IgD-negative memory B cell (primary cell): ENCODE measurements around the gene MYRFL. TPM values are rescaled to one million over a fixed set of nuclear protein-coding genes. Genes with fewer than 3 reads are reported as not detected.
"Not testable (repeated sequence)": the region's sequence is repeated elsewhere in the genome, so short reads cannot be mapped to it uniquely, and the experiment has no call there.

Experiments used
- H3K27ac Mint-ChIP-seq, 3 donors: one replicate each; pipeline ENCODE4 v1.8.0; 2020 to 2022; ENCODE audit warnings: mild to moderate bottlenecking in 3 of 3, mixed read lengths in 3 of 3, moderate library complexity in 1 of 3
- H3K27me3 Mint-ChIP-seq: one replicate; pipeline ENCODE4 v1.8.0; 2021; ENCODE audit warnings: mixed read lengths
- H3K36me3 Mint-ChIP-seq: one replicate; pipeline ENCODE4 v1.8.0; 2020; ENCODE audit warnings: mild to moderate bottlenecking, mixed read lengths
- H3K4me1 Mint-ChIP-seq, 3 donors: one replicate each; pipeline ENCODE4 v1.8.0; 2020 to 2022; ENCODE audit warnings: mixed read lengths in 3 of 3, mild to moderate bottlenecking in 1 of 3
- H3K4me3 Mint-ChIP-seq, 4 donors: one replicate each; pipeline ENCODE4 v1.8.0; 2020 to 2022; ENCODE audit warnings: mild to moderate bottlenecking in 4 of 4, mixed read lengths in 4 of 4, moderate library complexity in 3 of 4
- H3K9me3 Mint-ChIP-seq, 3 donors: one replicate each; pipeline ENCODE4 v1.8.0; 2020 to 2021; ENCODE audit warnings: mixed read lengths in 3 of 3, mild to moderate bottlenecking in 1 of 3
- polyA plus RNA-seq: library from polyadenylated mRNA; unstranded; fragments of 300-500 nt; fragmentation: Illumina TruSeq; gene quantifications from one replicate; pipeline ENCODE4 v1.2.3, GENCODE V29; 2021

The MYRFL gene
- polyA plus RNA-seq, 1 donor from 2014 or later: not detected

DNA sequence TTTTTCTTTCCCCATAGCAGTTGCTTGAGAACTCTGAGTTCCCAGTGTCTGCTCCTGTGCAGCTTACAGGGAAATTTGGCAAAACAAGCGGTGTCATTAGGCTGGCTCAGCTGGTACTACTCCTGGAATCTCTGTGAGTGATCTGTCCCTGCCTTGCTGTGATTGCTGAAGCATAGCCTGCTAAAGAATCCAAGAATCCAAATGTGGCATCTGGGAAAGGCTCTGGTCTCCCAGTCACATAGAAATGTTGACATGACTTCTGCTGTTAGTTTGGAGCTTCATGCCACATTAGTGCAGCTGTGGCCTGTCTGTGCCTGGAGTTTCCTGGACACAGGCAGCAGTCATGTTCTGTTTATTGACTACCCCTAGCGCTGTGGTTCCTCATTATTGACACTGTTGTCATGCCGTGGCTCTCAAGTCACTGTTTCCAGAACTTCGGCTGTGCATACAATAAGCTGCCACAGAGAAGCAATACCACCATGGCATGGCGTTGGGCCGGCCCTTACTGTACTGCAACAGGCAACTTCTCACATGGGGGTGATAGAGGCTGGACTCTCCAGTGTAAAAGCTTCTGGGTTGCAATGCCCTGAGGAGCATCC is 166.8 kb downstream of the MYRFL start:
- no peaks in the 10 kb centered on the region for H3K4me1 Mint-ChIP-seq
- H3K27me3 Mint-ChIP-seq: peaks cover 6% of the 10 kb centered on the region
- no peak overlapping the region for H3K4me3 Mint-ChIP-seq
- no peaks in the 10 kb centered on the region for H3K36me3 Mint-ChIP-seq
- no peak overlapping the region for H3K27ac Mint-ChIP-seq
- H3K9me3 Mint-ChIP-seq: peaks cover 0 to 6% (median 6%) of the 10 kb centered on the region in 3 donors

GRCh38 chr12:69993433-69993832 is 168.4 kb downstream of the MYRFL start:
- no peak overlapping the region for H3K4me3 Mint-ChIP-seq

GRCh38 chr12:69994086-69994485 is 169.1 kb downstream of the MYRFL start:
- not testable (repeated sequence) for H3K27me3 Mint-ChIP-seq, H3K9me3 Mint-ChIP-seq, H3K27ac Mint-ChIP-seq

More at GRCh38 chr12:69993433-69993832, 168.4 kb downstream of the MYRFL start:
- H3K36me3 Mint-ChIP-seq: no peaks in the 10 kb centered on the region
- H3K4me1 Mint-ChIP-seq: peaks cover 0 to 2% (median 0%) of the 10 kb centered on the region in 3 donors
- H3K27ac Mint-ChIP-seq: no peak overlapping the region
- peaks cover 0 to 6% (median 6%) of the 10 kb centered on the region in 3 donors for H3K9me3 Mint-ChIP-seq
- H3K27me3 Mint-ChIP-seq: peaks cover 6% of the 10 kb centered on the region

GRCh38 chr12:69994724-69995173 is 169.7 kb downstream of the MYRFL start:
- Mint-ChIP-seq H3K36me3 (no peaks in the 10 kb centered on the region), H3K9me3 (peaks cover 0 to 6% (median 6%) of the 10 kb centered on the region in 3 donors), H3K4me3 (no peak overlapping the region), H3K27me3 (peaks cover 6% of the 10 kb centered on the region), H3K4me1 (peaks cover 0 to 2% (median 0%) of the 10 kb centered on the region in 3 donors), H3K27ac (no peak overlapping the region)

More at GRCh38 chr12:69994086-69994485, 169.1 kb downstream of the MYRFL start:
- not testable (repeated sequence) for H3K4me3 Mint-ChIP-seq, H3K36me3 Mint-ChIP-seq, H3K4me1 Mint-ChIP-seq

DNA sequence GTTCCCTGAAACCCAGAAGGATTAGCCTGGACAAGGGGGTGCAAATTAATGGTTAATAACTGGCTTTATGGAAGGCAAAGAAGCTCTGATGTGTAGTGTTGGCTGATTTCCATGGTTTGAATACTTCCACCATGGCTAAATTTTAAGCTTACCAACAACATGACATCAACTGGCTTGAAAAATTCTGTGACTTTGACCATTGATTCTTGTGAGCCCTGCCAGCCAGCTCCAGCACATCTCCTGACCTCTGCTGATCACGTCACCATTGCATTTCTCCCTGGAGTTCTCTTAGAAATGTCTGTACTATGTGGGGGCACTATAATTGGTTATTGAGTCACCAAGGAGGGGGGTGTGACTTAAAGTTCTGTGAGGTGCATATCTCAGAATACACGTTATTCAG is 171.2 kb downstream of the MYRFL start:
- Mint-ChIP-seq H3K36me3 (no peaks in the 10 kb centered on the region), H3K4me1 (peaks cover 0 to 2% (median 0%) of the 10 kb centered on the region in 3 donors), H3K27me3 (peaks cover 1% of the 10 kb centered on the region), H3K9me3 (peaks cover 0 to 6% (median 6%) of the 10 kb centered on the region in 3 donors), H3K27ac (no peak overlapping the region), H3K4me3 (no peak overlapping the region)

GRCh38 chr12:69996722-69997121 is 171.7 kb downstream of the MYRFL start:
- H3K36me3 Mint-ChIP-seq: no peaks in the 10 kb centered on the region
- peaks cover 0 to 2% (median 0%) of the 10 kb centered on the region in 3 donors for H3K4me1 Mint-ChIP-seq
- peaks cover 1% of the 10 kb centered on the region for H3K27me3 Mint-ChIP-seq
- H3K4me3 Mint-ChIP-seq: no peak overlapping the region
- peaks cover 0 to 6% (median 6%) of the 10 kb centered on the region in 3 donors for H3K9me3 Mint-ChIP-seq
- no peak overlapping the region for H3K27ac Mint-ChIP-seq

- Mint-ChIP-seq H3K27me3 (peaks cover 1% of the 10 kb centered on the region), H3K27ac (no peak overlapping the region), H3K4me1 (peaks cover 0 to 2% (median 0%) of the 10 kb centered on the region in 3 donors), H3K36me3 (no peaks in the 10 kb centered on the region), H3K4me3 (no peak overlapping the region), H3K9me3 (peaks cover 0 to 6% (median 5%) of the 10 kb centered on the region in 3 donors)
Measured at GRCh38 chr12:69998011-69998410, 173.0 kb downstream of the MYRFL start.

DNA sequence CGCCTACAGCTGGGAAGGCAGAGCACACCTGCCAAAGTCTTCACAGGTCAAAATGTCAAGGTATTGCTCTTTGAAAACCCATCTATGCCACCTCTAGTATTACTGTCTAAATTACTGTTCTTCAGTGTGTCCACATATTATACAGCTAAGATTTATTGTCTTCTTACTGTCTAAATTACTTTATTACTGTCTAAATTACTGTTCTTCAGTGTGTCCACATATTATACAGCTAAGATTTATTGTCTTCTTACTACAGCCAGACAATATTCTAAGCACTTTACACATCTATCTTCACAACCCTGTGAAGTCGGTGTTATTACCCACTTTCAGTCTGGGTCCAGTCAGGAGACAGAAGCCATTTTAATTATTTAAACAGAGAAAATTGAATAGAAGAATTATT is 173.9 kb downstream of the MYRFL start:
- Mint-ChIP-seq H3K4me3 (no peak overlapping the region), H3K4me1 (peaks cover 0 to 2% (median 0%) of the 10 kb centered on the region in 3 donors), H3K9me3 (no peaks in the 10 kb centered on the region), H3K36me3 (no peaks in the 10 kb centered on the region), H3K27ac (no peak overlapping the region), H3K27me3 (no peaks in the 10 kb centered on the region)

- H3K4me3 Mint-ChIP-seq: peak overlapping the region in 1 of 4 donors; percentile 24
- H3K9me3 Mint-ChIP-seq: no peaks in the 10 kb centered on the region
- H3K36me3 Mint-ChIP-seq: no peaks in the 10 kb centered on the region
- peaks cover 0 to 2% (median 0%) of the 10 kb centered on the region in 3 donors for H3K4me1 Mint-ChIP-seq
- no peak overlapping the region for H3K27ac Mint-ChIP-seq
- no peaks in the 10 kb centered on the region for H3K27me3 Mint-ChIP-seq
Measured at GRCh38 chr12:69999561-69999960, 174.5 kb downstream of the MYRFL start.

DNA sequence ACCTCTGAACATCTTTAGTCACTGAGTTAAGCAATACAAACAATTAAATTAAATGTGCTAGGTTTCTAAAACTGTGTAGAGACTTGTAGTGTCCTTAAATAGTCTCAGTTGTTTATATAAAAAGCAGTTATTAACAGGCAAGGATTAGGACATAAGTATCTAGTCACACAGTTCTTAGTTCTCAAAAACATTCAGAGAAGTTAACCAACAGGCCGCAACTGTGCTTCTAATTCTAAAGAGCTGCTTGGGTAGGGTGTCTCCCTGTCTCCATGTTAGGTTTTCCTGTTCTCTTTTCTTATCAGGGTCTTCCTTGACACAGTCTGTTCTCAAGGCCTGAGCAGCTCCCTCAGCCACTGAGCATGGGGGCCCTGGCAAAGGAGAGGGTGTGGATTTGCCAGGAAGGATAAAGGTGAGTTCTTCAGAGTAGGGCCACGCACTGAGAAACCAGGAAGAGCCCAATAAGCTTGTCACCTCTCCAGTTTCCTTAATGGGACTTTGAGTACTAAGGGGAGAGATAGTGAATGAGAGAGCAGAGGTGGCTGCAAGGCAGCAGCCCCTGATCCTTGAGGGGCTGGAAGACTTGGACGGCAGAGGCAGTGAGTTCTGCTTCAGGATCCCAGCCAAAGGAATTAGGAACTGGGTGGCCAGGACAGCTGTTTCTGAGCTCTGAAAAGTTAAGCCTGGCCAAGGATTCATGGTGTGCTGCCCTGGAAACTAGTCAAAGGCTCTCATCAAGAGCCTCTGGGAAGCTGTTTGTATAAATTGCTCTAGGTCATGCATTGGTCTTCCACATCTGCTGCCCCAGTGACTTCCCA is 177.3 kb downstream of the MYRFL start:
- H3K4me1 Mint-ChIP-seq: peaks cover 0 to 2% (median 0%) of the 10 kb centered on the region in 3 donors

GRCh38 chr12:70002912-70003255 is 177.9 kb downstream of the MYRFL start:
- Mint-ChIP-seq H3K27ac (no peak overlapping the region), H3K9me3 (peaks cover 0 to 3% (median 2%) of the 10 kb centered on the region in 3 donors), H3K36me3 (peaks cover under 1% of the 10 kb centered on the region), H3K4me3 (no peak overlapping the region), H3K27me3 (no peaks in the 10 kb centered on the region), H3K4me1 (no peaks in the 10 kb centered on the region)

More for the DNA sequence above, 177.3 kb downstream of the MYRFL start:
- no peaks in the 10 kb centered on the region for H3K36me3 Mint-ChIP-seq
- H3K27ac Mint-ChIP-seq: peak overlapping the region in 1 of 3 donors; percentile 59
- no peaks in the 10 kb centered on the region for H3K27me3 Mint-ChIP-seq
- no peak overlapping the region for H3K4me3 Mint-ChIP-seq
- H3K9me3 Mint-ChIP-seq: peaks cover 0 to 3% (median 0%) of the 10 kb centered on the region in 3 donors

DNA sequence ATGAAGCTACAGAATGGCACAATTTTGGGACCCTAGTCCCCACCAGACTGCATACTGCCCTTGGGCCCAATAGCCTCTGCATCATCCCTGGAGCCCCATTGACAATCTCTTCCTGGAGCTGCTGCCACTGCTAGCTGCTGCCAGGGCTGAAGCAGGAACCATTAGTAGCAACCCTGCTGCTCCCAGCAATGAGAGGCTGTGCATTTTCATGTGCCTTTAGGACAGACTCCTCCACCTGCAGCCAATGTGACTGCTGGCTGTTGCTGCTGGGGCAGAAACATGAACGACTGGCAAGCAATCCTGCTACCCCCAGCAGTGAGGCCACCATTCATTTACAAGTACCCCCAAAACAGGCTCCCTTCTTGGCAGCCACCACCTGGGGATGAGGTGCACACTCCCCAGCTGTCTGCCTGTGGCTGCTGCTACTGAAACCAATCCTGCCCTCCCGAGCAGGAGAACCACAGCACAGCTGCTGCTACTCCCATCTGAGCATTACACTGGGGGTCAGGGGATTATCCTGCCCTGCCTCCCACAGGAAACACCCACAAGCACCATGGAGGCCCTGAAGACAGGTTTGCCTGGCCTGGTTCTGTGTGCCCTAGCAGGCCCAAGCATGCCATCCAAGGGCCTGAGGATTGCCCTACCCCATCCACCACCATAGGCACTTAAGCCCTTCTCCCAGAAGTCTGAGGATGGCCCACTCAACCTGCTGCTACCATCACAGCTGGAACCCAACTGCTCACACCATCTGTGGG is 181.0 kb downstream of the MYRFL start:
- H3K4me1 Mint-ChIP-seq: no peaks in the 10 kb centered on the region
- no peak overlapping the region for H3K27ac Mint-ChIP-seq
- peaks cover 1% of the 10 kb centered on the region for H3K36me3 Mint-ChIP-seq
- H3K9me3 Mint-ChIP-seq: peaks cover 8 to 24% (median 16%) of the 10 kb centered on the region in 3 donors
- H3K4me3 Mint-ChIP-seq: no peak overlapping the region
- H3K27me3 Mint-ChIP-seq: peaks cover 4% of the 10 kb centered on the region

DNA sequence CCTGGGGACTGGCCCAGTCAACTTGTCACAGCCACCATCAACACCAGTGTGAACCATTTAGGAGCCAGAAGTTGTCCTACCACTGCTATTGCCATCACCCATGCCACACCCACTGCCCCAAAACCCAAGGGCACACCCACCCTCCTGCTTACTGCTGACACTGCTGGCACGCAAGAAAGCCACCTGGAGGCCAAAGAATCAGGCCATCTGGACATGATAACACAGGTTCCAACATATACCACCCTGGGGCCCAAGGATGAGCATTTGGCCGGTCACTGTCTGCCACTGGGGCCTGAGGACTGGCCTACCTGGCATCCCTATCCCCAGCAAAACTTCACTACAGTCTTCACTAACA is 181.6 kb downstream of the MYRFL start:
- Mint-ChIP-seq H3K4me1 (no peaks in the 10 kb centered on the region), H3K27ac (no peak overlapping the region)

GRCh38 chr12:70007687-70008086 is 182.7 kb downstream of the MYRFL start:
- H3K27me3 Mint-ChIP-seq: peaks cover 4% of the 10 kb centered on the region
- H3K4me3 Mint-ChIP-seq: no peak overlapping the region
- H3K4me1 Mint-ChIP-seq: peaks cover 0 to 1% (median 0%) of the 10 kb centered on the region in 3 donors
- H3K36me3 Mint-ChIP-seq: peaks cover 5% of the 10 kb centered on the region
- peaks cover 13 to 24% (median 19%) of the 10 kb centered on the region in 3 donors for H3K9me3 Mint-ChIP-seq
- no peak overlapping the region for H3K27ac Mint-ChIP-seq

More for the DNA sequence above, 181.6 kb downstream of the MYRFL start:
- Mint-ChIP-seq H3K27me3 (peaks cover 4% of the 10 kb centered on the region), H3K4me3 (no peak overlapping the region), H3K9me3 (peaks cover 11 to 24% (median 19%) of the 10 kb centered on the region in 3 donors), H3K36me3 (peaks cover 5% of the 10 kb centered on the region)
